HS-5 (cell line): ENCODE data around the gene EIF2S1.
A peak's percentile ranks its signal among the peaks of the same experiment; 100 is the strongest.
"Not testable (repeated sequence)": the region's sequence is repeated elsewhere in the genome, so short reads cannot be mapped to it uniquely, and the experiment has no call there.

Source experiments
- DNase-seq: peaks from one replicate; pipeline ENCODE4 v3.0.0-alpha.2; 2012; ENCODE audit warnings: low read depth

The EIF2S1 gene

DNA sequence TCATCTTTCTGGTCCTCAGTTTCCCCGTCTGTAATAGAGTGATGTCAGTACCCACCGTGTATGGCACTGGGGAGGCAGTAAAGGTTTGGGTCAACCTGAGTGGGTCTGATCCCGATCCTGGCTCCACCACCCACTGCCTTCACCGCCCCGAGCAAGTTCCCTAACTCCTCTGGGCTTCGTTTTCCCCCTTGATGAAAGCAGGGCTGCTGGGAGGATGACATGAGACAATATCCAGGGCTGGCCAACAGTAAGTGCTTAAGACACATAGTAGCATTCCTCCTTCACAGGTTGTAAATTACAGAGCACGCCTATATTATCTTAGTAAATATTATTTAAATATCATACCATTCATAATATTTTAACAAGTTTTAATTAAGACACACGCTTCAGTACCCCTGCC lies 51.2 kb downstream of the EIF2S1 start:
- no peak for DNase-seq

DNA sequence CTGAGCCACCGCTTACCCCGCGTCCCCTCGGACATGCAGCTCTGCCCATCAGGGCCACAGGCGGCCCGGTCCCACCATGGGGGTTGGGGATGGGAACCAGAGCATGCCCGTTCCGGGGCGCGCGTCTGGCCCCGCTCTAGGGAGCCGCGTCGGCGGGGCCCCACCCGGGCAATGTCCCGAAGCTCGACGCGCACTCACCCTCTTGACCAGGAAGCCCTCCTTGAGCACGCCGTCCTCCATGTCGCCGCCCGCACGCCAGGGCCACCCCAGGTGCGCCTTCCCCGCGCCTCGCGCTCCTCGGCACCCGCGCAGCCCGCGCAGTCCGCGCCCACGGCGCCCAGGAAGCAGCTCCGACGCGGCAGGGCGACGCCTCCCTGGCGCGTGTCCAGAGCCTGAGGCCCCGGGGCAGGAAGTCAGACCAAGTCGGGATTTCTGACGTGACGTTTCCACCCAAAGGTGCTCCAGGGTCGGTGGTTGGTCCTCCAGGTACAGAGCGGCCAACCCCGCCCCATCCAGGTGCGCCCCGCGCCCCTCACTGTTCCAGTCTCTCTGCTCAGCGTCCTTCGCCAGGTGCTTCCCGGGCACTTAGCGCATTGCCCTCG lies 51.8 kb downstream of the EIF2S1 start, which contains the start of gene PLEK2:
PLEK2 (minus strand) TSS at position 346 of the 602 bp plus-strand sequence; CDS start at position 240, 106 bp downstream.
- no peak for DNase-seq

DNA sequence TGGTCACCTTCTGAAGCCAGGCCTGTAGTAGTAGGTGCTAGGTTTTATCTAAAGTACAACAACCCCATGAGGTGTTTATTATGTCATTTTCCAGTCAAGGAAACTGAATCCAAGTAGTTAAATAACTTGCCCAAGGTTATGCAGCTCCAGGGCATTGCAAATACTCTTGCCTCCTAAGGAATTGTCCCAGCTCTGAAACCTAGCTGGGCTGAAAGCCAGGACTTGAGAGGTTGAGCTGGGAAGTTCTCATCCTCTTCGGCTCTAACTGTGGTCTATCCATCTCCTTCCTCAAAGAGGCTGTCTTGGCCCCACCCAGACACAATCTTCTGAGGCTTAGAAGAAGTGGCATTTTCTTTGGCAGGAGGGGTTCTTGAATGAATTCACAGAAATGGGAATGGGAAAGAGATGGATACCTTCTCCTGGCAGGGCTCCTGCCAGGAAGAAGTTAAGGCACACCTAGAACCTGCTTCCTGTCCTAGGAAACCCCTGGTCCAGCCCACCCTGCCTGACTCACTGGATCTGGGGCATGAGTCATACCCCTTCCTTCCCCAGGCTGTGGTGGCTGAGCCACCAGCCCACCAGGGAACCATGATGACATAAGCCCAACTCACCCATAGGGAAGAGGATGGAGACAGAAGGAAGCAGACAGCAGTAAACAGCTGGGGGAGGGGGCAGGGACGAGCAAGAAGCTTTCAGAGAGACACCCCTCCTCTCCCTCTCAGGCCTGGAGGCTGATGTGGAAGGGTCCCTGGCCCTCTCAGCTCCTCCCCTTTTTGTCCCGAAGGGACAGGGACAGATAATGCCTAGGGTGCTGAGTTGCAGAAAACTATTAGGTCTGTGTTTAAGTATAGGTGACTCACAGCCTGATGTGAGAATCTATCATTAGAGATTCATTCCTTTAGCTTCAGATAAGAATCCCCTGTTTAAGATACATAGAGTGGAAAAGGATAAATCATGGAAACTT lies 54.0 kb downstream of the EIF2S1 start:
- DNase-seq = peak; percentile 74

DNA sequence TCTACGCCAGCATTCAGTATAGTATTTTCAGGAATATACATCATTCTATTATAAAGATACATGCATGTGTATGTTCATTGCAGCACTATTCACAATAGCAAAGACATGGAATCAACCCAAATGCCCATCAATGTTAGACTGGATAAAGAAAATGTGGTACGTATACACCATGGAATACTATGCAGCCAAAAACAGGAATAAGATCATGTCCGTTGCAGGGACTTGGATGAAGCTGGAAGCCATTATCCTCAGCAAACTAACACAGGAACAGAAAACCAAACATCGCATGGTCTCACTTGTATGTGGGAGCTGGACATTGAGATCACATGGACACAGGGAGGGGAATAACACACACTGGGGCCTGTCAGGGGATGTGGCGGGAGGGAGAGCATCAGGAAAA lies 55.5 kb downstream of the EIF2S1 start:
- DNase-seq = not testable (repeated sequence)

DNA sequence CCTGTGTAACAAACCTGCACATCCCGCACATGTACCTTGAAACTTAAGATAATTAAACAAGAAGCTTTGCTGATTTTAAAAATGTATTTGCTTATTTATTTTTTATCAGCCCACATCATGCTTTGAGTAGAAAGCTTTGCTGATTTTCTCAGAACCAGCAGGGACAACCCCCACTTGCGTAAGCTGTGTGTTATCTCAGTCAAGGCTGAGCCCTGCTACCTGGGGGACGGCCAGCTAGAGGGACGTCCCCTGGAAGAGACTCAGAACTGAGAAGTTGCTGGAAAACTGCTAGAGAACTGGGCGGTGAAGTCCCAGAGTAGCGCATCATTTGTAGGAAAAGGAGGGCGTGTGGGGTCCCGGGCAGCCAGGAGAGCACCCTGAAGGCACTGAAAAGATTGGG lies 56.0 kb downstream of the EIF2S1 start:
- no peak for DNase-seq

DNA sequence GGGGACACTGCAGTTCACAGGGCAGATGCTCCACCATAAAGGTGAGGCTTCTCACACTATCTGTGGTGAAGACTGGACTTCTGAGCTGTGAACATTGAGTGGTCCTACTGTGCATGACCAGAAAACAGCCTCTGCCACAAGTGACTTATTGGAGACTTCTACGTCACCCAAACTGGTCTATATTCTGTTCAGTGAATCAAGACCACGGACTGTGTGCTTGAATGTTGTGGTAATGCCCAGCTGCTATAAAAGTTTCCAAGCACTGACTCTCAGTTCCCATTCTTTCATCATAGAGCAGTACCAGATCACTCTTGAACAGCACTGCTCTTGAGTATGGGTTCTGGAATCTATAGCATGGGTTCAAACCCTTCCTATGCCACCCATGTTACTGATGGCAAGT lies 56.7 kb downstream of the EIF2S1 start:
- DNase-seq = no peak

DNA sequence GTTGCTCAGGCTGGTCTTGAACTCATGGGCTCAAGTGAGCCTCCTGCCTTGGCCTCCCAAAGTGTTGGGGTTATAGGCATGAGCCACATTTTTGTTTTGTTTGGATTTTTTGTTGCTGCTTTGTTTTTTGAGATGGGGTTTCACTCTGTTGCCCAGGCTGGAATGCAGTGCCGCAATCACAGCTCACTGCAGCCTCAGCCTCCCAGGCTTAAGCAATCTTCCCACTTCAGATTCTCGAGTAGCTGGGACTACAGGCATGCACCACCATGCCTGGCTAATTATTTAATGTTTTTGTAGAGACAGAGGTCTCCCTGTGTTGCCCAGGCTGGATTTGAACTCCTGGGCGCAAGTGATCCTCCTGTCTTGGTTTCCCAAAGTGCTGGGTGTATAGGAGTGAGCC lies 57.5 kb downstream of the EIF2S1 start:
- no peak for DNase-seq

DNA sequence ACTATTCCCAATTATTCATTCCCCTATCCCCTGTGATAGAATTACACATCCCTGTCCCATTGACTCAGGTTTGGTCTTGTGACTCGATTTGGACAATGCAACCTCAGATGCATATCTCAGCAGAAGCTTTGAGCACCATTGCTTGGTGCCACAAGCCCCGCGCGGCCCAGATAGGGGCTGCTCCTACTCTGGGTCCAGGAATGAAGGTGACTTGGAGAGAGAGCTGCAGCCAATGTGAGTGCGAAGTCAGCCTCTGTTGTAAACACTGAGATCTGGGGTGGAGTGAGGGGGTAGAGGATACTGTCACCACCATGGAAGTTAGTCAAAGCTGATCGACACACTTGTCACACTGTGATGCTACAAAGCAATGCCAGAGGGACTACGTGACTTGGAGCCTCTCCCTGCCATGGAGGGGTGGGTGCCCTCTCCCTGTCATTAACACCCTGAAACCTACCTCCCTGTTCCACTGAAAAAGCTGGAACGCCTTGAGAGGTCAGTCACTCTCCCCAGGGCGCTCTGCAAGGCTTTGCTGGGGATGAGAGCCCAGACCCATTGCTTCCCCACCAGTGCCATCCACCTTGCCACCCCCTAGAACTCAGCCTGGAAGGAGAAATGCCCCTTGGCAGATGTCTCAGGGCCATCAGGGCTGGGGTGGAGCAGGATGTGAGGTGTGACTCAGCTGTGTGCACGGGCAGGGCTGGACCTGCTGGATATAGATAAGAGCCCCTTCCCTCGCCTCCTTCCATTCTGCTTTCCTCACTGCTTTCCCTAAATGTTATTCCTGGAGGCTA lies 58.5 kb downstream of the EIF2S1 start:
- DNase-seq = no peak

DNA sequence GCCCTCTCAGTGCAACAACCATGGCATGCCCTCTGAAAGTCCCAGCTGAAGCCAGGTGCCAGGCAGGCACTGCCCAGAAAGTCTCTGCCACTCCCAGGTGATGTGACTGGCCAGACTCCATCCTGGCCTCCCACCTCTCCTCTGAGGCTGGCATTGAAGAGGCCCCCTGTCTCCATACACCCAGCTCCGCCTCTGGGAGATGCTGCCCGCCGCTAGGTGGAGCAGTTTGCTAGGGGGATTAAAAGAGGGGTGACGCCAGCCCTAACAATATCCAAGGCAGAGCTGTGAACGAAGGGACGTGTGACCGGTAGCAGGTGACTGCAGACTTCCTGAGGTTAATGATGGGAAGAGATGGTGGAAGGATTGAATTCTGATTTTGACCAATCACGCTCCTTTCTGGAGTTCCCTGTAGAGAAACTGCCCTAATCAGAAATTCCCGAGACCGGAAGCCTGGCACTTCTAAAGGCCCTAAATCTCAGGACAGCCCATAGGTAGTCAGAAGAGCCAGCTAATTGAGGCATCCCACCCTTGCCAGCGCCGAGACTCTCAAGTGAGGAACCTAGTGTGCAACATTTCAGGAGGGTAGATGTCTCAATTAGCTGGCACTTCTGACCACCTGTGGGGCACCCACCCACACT lies 60.1 kb downstream of the EIF2S1 start:
- no peak for DNase-seq

DNA sequence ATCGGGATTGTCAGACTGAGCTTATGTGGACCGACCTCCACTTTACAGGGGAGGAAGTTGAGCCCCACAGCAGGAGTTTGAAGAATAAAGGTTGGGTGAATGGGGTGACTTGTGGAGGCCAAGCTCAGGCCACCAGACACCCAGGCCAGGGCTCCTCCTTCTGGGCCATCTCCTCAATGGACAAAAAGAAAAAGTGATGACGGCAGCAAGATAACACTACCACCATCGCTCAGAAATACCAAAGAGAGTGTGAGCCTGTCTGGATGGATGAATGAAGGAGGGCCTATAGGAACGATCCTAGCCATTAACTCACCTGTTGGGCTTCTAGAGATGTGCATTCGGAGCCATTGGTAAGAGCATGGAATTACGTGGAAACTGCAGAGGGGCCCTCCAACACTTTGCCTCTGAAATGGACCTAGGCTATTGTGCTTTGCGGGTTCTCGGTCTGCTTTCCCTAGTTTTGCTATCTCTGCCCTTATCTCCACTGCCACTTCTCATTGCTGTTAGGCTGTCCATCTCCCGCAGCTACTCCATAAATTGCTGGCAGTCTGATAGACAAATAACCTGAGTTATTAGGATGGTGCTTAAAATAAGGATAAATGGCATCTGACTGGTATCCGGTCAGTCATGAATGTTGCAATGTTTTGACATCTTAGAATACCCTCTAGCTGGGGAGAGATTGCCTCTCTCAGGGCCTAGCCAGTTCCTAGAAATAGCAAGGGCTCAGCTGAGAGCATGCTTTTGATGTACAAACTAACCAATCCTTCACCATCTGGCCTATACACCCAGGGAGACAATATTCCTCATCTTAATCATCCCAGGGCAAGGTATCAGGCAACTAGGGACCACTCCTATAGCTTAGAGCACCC lies 61.5 kb downstream of the EIF2S1 start:
- DNase-seq = no peak

DNA sequence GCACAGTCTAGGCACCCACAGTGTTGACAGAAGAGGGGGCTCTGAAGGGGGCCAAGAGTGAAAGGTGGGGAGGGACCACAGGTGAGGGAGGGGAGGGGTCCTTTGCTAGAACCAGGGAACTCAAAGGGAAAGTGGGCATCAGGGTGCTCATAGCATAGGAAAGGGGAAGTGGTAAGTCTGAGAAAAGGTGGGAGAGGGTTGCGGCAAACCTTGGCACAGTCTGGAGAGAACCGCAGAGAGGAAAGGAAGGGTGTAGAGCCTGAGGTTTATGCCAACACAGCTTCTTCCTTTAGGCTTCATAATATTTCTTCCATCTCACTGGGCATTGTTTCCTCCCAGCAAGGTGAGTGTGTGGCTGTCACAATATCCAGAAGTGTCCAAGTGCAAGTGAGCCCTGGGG lies 63.3 kb downstream of the EIF2S1 start:
- DNase-seq = no peak

DNA sequence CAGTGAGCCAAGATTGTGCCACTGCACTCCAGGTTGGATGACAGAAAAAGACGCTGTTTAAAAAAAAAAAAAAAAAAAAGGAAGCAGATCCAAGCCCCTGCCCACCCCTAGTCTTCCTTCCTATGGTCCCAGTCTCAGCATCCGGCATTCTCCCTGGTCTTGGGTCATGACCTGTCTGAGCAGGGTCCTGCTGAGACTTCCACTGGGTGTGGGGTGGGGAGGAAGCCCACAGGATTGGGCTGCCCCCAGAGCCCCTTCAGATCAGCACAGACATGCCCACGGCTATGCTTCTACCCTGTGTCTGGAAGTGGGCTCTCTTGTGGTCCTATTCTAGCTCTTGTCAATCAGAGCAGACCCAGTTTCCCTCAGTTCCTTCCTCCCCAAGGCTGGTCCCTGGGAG lies 64.4 kb downstream of the EIF2S1 start:
- no peak for DNase-seq

DNA sequence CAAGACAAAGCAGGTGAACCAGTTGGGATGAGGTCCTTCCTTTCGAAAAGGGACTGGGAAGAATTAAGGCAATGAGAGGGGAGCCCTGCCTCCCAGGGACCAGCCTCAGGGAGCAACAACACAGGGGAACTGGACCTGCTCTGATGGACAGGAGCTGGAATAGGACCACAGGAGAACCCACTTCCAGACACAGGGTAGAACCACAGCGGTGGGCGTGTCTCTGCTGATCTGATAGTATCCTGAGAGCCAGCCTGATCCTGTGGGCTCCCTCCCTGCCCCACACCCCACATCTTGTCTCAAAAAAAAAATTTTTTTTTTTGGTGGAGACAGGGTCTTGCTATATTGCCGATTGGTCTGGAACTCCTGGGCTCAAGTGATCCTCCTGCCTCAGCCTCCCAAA lies 65.5 kb downstream of the EIF2S1 start:
- no peak for DNase-seq

DNA sequence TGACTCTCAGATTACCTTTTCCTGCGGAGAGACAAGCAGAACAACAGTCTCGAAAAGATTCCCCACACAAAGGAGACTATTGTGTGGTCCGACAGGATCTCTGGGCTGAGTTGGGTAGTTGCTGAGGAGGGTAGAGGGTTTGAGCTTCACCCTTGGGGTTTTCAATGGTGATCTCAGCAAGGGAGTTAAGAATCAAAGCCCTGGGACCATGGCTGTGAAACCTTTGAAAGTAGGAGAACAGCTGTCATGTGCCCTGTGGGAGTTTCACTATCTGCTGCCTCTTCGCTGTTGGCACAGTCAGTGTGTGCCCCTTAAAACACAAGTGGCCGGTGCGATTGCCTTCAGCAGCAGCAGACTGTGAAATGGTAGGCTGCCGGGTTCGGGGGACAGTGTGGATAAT lies 66.0 kb downstream of the EIF2S1 start:
- no peak for DNase-seq

DNA sequence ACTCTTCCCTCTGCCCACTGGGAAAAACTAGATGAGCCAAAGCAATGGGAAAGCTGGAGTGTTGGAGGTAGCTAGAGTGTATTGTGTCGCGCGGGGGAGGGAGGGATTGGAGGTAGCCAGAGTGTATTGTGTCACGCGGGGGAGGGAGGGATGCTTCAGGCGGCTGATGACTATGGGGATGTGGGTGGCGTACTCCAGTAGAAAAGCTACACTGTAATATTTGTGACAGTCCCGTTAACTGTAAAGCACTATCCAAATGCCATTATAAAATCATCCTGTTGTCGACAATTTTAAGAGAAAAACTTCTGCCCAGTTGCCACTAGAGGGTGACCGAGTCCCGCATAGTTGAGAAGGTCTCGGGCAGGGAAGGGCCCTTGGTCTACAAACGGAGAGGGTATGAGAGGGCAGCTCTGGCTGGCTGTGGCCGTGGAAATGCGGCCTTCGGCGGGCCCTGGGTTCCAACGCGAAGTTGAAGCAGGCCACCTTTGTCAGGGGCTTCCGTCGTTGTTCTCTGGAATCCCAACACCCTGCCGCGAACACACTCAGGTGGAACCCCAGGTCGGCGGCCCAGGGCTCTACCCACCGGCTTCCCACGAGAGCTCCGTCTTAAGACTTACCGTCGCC lies 67.0 kb downstream of the EIF2S1 start:
- peak; percentile 28 for DNase-seq

DNA sequence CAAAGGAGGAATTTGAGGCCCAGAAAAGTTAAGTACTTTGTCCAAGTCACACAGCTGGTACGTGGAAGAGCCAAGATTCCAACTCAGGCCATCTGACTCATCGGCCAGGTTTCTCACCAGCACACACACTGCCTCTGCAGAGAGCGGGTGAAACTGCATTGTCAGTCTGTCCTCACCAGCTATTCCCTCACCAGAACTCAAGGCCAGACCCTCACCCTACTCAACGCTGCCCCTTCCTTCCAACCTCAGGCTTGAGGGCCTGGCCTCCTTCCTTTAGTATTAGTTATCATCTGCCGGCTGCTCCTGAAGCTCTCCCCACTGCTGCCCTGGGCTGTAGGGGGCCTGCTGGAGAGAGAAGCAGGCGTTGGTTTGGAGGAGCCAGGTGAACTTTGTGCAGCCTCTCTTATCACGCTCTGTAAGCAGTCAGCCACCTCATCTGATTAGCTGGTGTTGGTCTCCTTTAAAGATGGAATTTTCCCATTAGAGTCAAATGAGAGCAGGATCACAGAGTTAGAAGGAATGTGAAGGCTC lies 68.4 kb downstream of the EIF2S1 start:
- DNase-seq = no peak

DNA sequence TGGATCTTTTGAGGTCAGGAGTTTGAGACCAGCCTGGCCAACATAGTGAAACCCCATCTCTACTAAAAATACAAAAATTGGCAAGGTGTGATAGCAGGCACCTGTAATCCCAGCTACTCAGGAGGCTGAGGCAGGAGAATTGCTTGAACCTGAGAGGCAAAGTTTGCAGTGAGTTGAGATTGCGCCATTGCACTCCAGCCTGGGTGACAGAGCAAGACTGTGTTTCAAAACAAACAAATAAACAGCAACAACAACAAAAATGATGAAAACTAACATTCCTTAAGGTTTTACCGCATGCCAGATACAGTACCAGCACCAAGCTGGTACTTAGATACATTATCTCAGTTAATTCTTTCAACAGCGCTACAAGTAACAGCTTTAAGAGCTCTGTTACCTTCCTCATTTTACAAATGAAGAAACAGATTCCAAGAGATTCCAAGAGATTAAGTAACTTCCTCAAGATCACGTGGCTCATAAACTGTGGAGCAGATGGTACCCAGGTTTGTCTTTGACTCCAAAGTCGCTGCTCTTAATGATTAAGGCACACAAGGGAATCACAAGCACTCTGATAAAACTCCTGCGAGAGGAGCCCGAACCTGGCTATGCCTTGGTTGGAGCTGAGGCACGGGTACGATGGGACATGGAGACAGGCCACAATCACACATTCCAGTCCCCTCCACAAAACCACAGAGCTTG lies 69.5 kb downstream of the EIF2S1 start:
- DNase-seq = no peak

DNA sequence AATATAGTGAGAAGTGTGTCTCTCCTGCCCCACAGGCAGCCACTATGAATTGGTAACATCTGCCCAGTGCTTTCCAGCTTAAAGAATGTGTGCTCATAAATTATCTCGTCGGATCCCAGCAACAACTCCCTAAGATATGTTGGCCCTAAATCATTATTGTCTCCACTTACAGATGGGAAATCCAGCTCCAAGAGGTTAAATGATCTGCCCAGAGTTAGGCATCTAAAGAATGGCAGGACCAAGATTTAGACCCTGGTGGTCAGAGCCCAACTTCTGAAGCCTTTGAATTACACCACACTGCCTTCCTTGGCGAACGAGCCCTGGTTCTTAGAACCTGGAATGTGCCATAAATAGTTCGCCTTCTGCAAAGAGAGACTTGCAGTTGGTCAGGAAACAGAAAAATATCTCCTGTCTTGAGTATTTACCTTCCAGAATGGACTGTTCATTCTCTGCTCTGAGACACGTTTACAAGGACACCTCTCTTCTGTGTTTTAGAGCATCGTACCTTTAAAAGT lies 72.0 kb downstream of the EIF2S1 start:
- no peak for DNase-seq

DNA sequence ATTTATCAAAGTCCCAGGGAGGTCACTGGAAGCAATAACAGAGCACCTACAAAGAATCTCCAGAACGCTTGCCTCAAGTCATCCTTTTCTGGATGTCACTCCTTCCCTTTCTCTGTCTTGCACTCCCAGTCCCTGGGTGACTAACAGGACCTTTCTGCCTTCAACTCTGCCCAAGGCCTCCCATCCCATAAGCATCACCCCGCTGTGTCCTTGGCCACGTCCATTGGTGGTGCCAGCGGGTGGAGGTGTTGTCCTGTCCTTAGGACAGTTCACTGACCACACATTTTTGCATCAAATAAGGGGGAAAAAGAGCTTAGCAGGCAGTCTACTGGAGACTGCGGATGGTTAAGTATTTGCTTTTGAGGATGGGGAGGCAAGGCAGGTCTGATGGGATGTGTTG lies 75.5 kb downstream of the EIF2S1 start:
- no peak for DNase-seq
